ENCODE measurements around the gene CHD5.

The CHD5 gene

GRCh38 chr1:6163191-6163972, 16.7 kb downstream of the CHD5 start:
- H3K9ac ChIP-seq (ENCODE audit: low read length) = no peak overlapping the region
- no peaks in the 10 kb centered on the region for H3K9me3 ChIP-seq (replicated peaks; ENCODE audit: insufficient read depth, low read length)

GRCh38 chr1:6162773-6163172, 17.3 kb downstream of the CHD5 start:
- H3K4me1 ChIP-seq (ENCODE audit: low read length) = no peaks in the 10 kb centered on the region
- no peak overlapping the region for H3K9ac ChIP-seq (ENCODE audit: low read length)
- peaks cover 93% of the 10 kb centered on the region for H3K27me3 ChIP-seq (replicated peaks; ENCODE audit: insufficient read depth, low read length)
- no peaks in the 10 kb centered on the region for H4K20me1 ChIP-seq (ENCODE audit: insufficient read depth, low read length)
- no peaks in the 10 kb centered on the region for H3F3A ChIP-seq (ENCODE audit: insufficient read depth, low read length)
- no peaks in the 10 kb centered on the region for H3K36me3 ChIP-seq (replicated peaks; ENCODE audit: insufficient read depth, low read length)
- no peaks in the 10 kb centered on the region for H3K9me2 ChIP-seq (replicated peaks; ENCODE audit: insufficient read depth, low read length)
- H3K4me3 ChIP-seq (ENCODE audit: low read length) = no peak overlapping the region
- H2AFZ ChIP-seq (ENCODE audit: low read length) = no peak overlapping the region
- no peak for DNase-seq
- no peaks in the 10 kb centered on the region for H3K79me2 ChIP-seq (ENCODE audit: low read length)
- TF ChIP-seq EZH2 (optimal IDR thresholded peaks at IDR 0.05; ENCODE audit: low read depth, low read length) = no peak
- no peak for TF ChIP-seq CTCF (IDR thresholded peaks at IDR 0.05; ENCODE audit: low read length)
- no peak for TF ChIP-seq EZH2phosphoT487 (IDR thresholded peaks at IDR 0.05; ENCODE audit: low read length)
- H3K4me2 ChIP-seq (ENCODE audit: low read depth, low read length) = no peak overlapping the region
- H3K9me3 ChIP-seq (replicated peaks; ENCODE audit: insufficient read depth, low read length) = no peaks in the 10 kb centered on the region
- H3K27ac ChIP-seq (ENCODE audit: low read length) = no peak overlapping the region

More at GRCh38 chr1:6163191-6163972, 16.7 kb downstream of the CHD5 start:
- no peak for DNase-seq
- Histone ChIP-seq H4K20me1 (ENCODE audit: insufficient read depth, low read length) (no peaks in the 10 kb centered on the region), H3F3A (ENCODE audit: insufficient read depth, low read length) (no peaks in the 10 kb centered on the region), H3K4me1 (ENCODE audit: low read length) (no peaks in the 10 kb centered on the region), H3K9me2 (replicated peaks; ENCODE audit: insufficient read depth, low read length) (no peaks in the 10 kb centered on the region), H3K4me2 (ENCODE audit: low read depth, low read length) (no peak overlapping the region), H3K36me3 (replicated peaks; ENCODE audit: insufficient read depth, low read length) (no peaks in the 10 kb centered on the region), H3K27ac (ENCODE audit: low read length) (no peak overlapping the region), H3K27me3 (replicated peaks; ENCODE audit: insufficient read depth, low read length) (peaks cover 93% of the 10 kb centered on the region), H3K79me2 (ENCODE audit: low read length) (no peaks in the 10 kb centered on the region), H2AFZ (ENCODE audit: low read length) (no peak overlapping the region), H3K4me3 (ENCODE audit: low read length) (no peak overlapping the region)
- TF ChIP-seq EZH2phosphoT487 (IDR thresholded peaks at IDR 0.05; ENCODE audit: low read length) = no peak
- TF ChIP-seq CTCF (IDR thresholded peaks at IDR 0.05; ENCODE audit: low read length) = no peak
- TF ChIP-seq EZH2 (optimal IDR thresholded peaks at IDR 0.05; ENCODE audit: low read depth, low read length) = no peak

- no peak overlapping the region for H3K4me2 ChIP-seq (ENCODE audit: low read depth, low read length)
- H3K9me2 ChIP-seq (replicated peaks; ENCODE audit: insufficient read depth, low read length) = no peaks in the 10 kb centered on the region
- no peaks in the 10 kb centered on the region for H4K20me1 ChIP-seq (ENCODE audit: insufficient read depth, low read length)
- no peaks in the 10 kb centered on the region for H3K36me3 ChIP-seq (replicated peaks; ENCODE audit: insufficient read depth, low read length)
- H3K9ac ChIP-seq (ENCODE audit: low read length) = no peak overlapping the region
- no peak for DNase-seq
- peaks cover 93% of the 10 kb centered on the region for H3K27me3 ChIP-seq (replicated peaks; ENCODE audit: insufficient read depth, low read length)
- TF ChIP-seq CTCF (IDR thresholded peaks at IDR 0.05; ENCODE audit: low read length) (no peak), EZH2phosphoT487 (IDR thresholded peaks at IDR 0.05; ENCODE audit: low read length) (no peak), EZH2 (optimal IDR thresholded peaks at IDR 0.05; ENCODE audit: low read depth, low read length) (no peak)
- no peak overlapping the region for H3K27ac ChIP-seq (ENCODE audit: low read length)
- H3K79me2 ChIP-seq (ENCODE audit: low read length) = no peaks in the 10 kb centered on the region
- H2AFZ ChIP-seq (ENCODE audit: low read length) = no peak overlapping the region
- no peaks in the 10 kb centered on the region for H3K9me3 ChIP-seq (replicated peaks; ENCODE audit: insufficient read depth, low read length)
- no peak overlapping the region for H3K4me3 ChIP-seq (ENCODE audit: low read length)
- H3K4me1 ChIP-seq (ENCODE audit: low read length) = no peaks in the 10 kb centered on the region
- H3F3A ChIP-seq (ENCODE audit: insufficient read depth, low read length) = no peaks in the 10 kb centered on the region
Measured at GRCh38 chr1:6162341-6162740, 17.8 kb downstream of the CHD5 start.

Data from MM.1S (cell line).